ENCODE measurements around the gene TLE6. TPM values are rescaled to one million over a fixed set of nuclear protein-coding genes. Genes with fewer than 3 reads are reported as not detected.

The TLE6 gene
- polyA plus RNA-seq, 2 of the 4 experiments (the other 2 are of a cell fraction): 3.1 to 4.2 TPM

DNA sequence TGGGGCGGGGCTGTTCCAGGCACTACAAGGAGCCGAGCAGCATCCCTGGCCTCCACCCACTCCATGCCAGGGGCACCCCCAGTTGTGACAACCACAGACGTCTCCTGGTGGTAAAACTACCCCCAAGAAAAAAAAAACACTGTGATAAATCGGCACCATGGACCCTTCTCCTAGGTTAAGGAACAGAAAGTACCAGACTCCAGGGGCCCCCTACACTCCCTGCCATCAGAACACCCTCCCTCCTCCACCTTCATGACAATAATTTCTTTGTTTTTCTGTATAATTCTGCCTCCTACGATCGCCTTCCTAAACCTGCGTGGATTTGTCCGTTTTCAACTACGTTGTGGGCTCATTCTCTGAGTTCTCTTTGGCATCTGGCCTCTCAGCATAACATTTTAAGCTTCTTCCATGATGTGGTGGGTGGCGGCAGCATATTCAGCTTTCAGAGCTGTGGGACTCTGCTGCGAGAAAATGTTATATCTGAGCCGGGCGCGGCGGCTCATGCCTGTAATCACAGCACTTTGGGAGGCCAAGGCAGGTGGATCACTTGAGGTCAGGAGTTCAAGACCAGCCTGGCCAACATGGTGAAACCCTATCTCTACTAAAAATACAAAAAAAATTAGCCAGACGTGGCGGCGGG lies 43.1 kb downstream of the TLE6 start:
- DNase-seq (ENCODE audit: low read depth in 1 of 2, low spot score in 1 of 2) (no peak), FAIRE-seq (no peak), ATAC-seq (no peak)
- Histone ChIP-seq H3K4me3 (no peak overlapping the region), H3K27ac (no peak overlapping the region), H3K4me2 (no peak overlapping the region), H3K9me3 (no peaks in the 10 kb centered on the region), H3K4me1 (no peaks in the 10 kb centered on the region)
- TF ChIP-seq NFE2L2 (conservative IDR thresholded peaks at IDR 0.05; ENCODE audit: low read length) (no peak), POLR2AphosphoS2 (conservative IDR thresholded peaks at IDR 0.05; ENCODE audit: low read length) (no peak), KDM1A (IDR thresholded peaks at IDR 0.05; ENCODE audit: low read depth) (no peak), MAFK (IDR thresholded peaks at IDR 0.05; ENCODE audit: partially characterized antibody) (no peak), RAD21 (conservative IDR thresholded peaks at IDR 0.05 in 1 of 2, IDR thresholded peaks at IDR 0.05 in 1 of 2) (no peak), HOXB13 (CRISPR knock-in tag; IDR thresholded peaks at IDR 0.05; ENCODE audit: low read depth) (no peak), FOSL2 (IDR thresholded peaks at IDR 0.05) (no peak), FOSL2 (CRISPR knock-in tag; IDR thresholded peaks at IDR 0.05) (no peak), EP300 (IDR thresholded peaks at IDR 0.05) (no peak)
- TF ChIP-seq, protein P1, sequence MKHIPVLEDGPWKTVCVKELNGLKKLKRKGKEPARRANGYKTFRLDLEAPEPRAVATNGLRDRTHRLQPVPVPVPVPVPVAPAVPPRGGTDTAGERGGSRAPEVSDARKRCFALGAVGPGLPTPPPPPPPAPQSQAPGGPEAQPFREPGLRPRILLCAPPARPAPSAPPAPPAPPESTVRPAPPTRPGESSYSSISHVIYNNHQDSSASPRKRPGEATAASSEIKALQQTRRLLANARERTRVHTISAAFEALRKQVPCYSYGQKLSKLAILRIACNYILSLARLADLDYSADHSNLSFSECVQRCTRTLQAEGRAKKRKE (CRISPR knock-in tag; IDR thresholded peaks at IDR 0.05; ENCODE audit: low read depth): no peak
- TF ChIP-seq, protein P2, sequence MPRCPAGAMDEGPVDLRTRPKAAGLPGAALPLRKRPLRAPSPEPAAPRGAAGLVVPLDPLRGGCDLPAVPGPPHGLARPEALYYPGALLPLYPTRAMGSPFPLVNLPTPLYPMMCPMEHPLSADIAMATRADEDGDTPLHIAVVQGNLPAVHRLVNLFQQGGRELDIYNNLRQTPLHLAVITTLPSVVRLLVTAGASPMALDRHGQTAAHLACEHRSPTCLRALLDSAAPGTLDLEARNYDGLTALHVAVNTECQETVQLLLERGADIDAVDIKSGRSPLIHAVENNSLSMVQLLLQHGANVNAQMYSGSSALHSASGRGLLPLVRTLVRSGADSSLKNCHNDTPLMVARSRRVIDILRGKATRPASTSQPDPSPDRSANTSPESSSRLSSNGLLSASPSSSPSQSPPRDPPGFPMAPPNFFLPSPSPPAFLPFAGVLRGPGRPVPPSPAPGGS (IDR thresholded peaks at IDR 0.05): no peak
- TF ChIP-seq, protein P3, sequence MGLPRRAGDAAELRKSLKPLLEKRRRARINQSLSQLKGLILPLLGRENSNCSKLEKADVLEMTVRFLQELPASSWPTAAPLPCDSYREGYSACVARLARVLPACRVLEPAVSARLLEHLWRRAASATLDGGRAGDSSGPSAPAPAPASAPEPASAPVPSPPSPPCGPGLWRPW (IDR thresholded peaks at IDR 0.05): no peak
- WGBS (ENCODE audit: missing lambda C conversion rate): 72% methylated on average over 18 of the region's 18 CpGs
- ChIA-PET POLR2A (no interaction called here), CTCF (no interaction called here)

DNA sequence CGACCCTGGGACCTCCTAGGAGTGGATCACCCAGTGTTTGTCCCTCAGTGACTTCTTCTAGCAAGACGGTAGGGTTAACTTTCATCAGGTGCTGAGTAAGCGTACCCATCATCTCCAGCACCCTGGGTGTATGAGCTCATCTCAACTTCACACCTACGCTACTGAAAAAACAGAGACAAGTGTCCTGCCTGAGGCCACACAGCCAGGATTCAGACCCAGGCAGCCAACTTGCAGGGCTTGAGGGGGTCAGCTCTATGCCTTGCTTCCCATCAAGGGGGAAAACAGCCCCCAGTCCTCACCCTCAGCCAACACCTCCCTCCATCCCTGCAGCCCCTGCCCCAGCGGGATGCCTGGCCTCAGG lies 47.1 kb downstream of the TLE6 start:
- TF ChIP-seq MYC (IDR thresholded peaks at IDR 0.05; ENCODE audit: borderline replicate concordance, low read length) (no peak), HDAC2 (IDR thresholded peaks at IDR 0.05) (no peak), RFX5 (IDR thresholded peaks at IDR 0.05) (no peak), NPAS2 (CRISPR knock-in tag; IDR thresholded peaks at IDR 0.05; ENCODE audit: borderline replicate concordance) (no peak), MAZ (IDR thresholded peaks at IDR 0.05; ENCODE audit: borderline replicate concordance, low read depth, low read length) (no peak), ZNF302 (CRISPR knock-in tag; IDR thresholded peaks at IDR 0.05) (no peak), SMC3 (IDR thresholded peaks at IDR 0.05) (no peak), CBX8 (IDR thresholded peaks at IDR 0.05) (no peak), HEYL (CRISPR knock-in tag; IDR thresholded peaks at IDR 0.05) (no peak), TFCP2L1 (CRISPR knock-in tag; IDR thresholded peaks at IDR 0.05) (no peak), HOXB5 (CRISPR knock-in tag; IDR thresholded peaks at IDR 0.05) (no peak), EHMT2 (IDR thresholded peaks at IDR 0.05; ENCODE audit: low read depth) (no peak), NFE2L2 (conservative IDR thresholded peaks at IDR 0.05; ENCODE audit: low read length) (no peak), PHF8 (IDR thresholded peaks at IDR 0.05; ENCODE audit: borderline replicate concordance, low read depth) (no peak), FOSL2 (IDR thresholded peaks at IDR 0.05) (no peak), FOSL2 (CRISPR knock-in tag; IDR thresholded peaks at IDR 0.05) (no peak)
- TF ChIP-seq, protein P2 (IDR thresholded peaks at IDR 0.05): no peak
- TF ChIP-seq, protein P4, sequence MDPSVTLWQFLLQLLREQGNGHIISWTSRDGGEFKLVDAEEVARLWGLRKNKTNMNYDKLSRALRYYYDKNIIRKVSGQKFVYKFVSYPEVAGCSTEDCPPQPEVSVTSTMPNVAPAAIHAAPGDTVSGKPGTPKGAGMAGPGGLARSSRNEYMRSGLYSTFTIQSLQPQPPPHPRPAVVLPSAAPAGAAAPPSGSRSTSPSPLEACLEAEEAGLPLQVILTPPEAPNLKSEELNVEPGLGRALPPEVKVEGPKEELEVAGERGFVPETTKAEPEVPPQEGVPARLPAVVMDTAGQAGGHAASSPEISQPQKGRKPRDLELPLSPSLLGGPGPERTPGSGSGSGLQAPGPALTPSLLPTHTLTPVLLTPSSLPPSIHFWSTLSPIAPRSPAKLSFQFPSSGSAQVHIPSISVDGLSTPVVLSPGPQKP (IDR thresholded peaks at IDR 0.05; ENCODE audit: low read depth, low read length): no peak
- TF ChIP-seq, protein P5, sequence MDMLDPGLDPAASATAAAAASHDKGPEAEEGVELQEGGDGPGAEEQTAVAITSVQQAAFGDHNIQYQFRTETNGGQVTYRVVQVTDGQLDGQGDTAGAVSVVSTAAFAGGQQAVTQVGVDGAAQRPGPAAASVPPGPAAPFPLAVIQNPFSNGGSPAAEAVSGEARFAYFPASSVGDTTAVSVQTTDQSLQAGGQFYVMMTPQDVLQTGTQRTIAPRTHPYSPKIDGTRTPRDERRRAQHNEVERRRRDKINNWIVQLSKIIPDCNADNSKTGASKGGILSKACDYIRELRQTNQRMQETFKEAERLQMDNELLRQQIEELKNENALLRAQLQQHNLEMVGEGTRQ (IDR thresholded peaks at IDR 0.05): no peak
- ATAC-seq (no peak), FAIRE-seq (no peak), DNase-seq (ENCODE audit: low read depth in 1 of 2, low spot score in 1 of 2) (no peak)
- Histone ChIP-seq H3K4me1 (no peaks in the 10 kb centered on the region), H3K4me3 (no peak overlapping the region), H3K4me2 (no peak overlapping the region), H3K9me3 (no peaks in the 10 kb centered on the region), H3K27ac (no peak overlapping the region)
- POLR2A ChIA-PET: interaction anchor here (0.5 kb wide), 1 partner anchor 37 kb away, joined by 4 read pairs; no protein-coding TSS in a partner anchor
- CTCF ChIA-PET: interaction anchor here (1.0 to 1.2 kb wide), 2 partner anchors 11 to 74 kb away, joined by 3 read pairs; no protein-coding TSS in a partner anchor
- 89% methylated on average over 1 of the region's 5 CpGs for WGBS (ENCODE audit: missing lambda C conversion rate)
